ENCODE data around the gene THRAP3. TPM values are rescaled to one million over a fixed set of nuclear protein-coding genes. Genes with fewer than 3 reads are reported as not detected.

Gene THRAP3
- total RNA-seq, 1 donor from 2014 or later, result 139 TPM

- intact Hi-C loops (cut with micrococcal nuclease), result no loop called here
These were observed 63.4 kb downstream of the THRAP3 start for GRCh38 chr1:36287595-36287994.

GRCh38 chr1:36295390-36295789 is 71.1 kb downstream of the THRAP3 start:
- intact Hi-C loops (cut with micrococcal nuclease), result no loop called here

GRCh38 chr1:36297062-36297461 is 72.8 kb downstream of the THRAP3 start:
- intact Hi-C loops (cut with micrococcal nuclease), result no loop called here

- intact Hi-C loops (cut with micrococcal nuclease), result no loop called here
These were observed 74.4 kb downstream of the THRAP3 start for GRCh38 chr1:36298640-36299039.

- intact Hi-C loops (cut with micrococcal nuclease), result no loop called here
These were observed 76.3 kb downstream of the THRAP3 start for GRCh38 chr1:36300526-36300925.

- intact Hi-C loops (cut with micrococcal nuclease), result no loop called here
These were observed 77.0 kb downstream of the THRAP3 start for GRCh38 chr1:36301220-36301619.

GRCh38 chr1:36303244-36303643 is 79.0 kb downstream of the THRAP3 start:
- intact Hi-C loops (cut with micrococcal nuclease), result no loop called here

- intact Hi-C loops (cut with micrococcal nuclease), result no loop called here
These were observed 79.6 kb downstream of the THRAP3 start for GRCh38 chr1:36303650-36304360.

GRCh38 chr1:36304521-36304920 is 80.3 kb downstream of the THRAP3 start:
- intact Hi-C loops (cut with micrococcal nuclease), result no loop called here

- intact Hi-C loops (cut with micrococcal nuclease), result no loop called here
These were observed 81.0 kb downstream of the THRAP3 start for GRCh38 chr1:36304970-36305914.

- intact Hi-C loops (cut with micrococcal nuclease), result loop anchor here (1.0 to 2.0 kb wide), 3 partner anchors 63 to 114 kb away; no protein-coding TSS in a partner anchor
These were observed 81.6 kb downstream of the THRAP3 start for GRCh38 chr1:36305915-36306209.

- intact Hi-C loops (cut with micrococcal nuclease), result loop anchor here (1.0 to 2.0 kb wide), 3 partner anchors 63 to 114 kb away; no protein-coding TSS in a partner anchor
These were observed 82.1 kb downstream of the THRAP3 start, which contains the start of gene SH3D21 for GRCh38 chr1:36306210-36306901. TSS of gene SH3D21 (plus strand) at chr1:36306368. CDS start at chr1:36306421, 53 bp downstream.

- intact Hi-C loops (cut with micrococcal nuclease), result loop anchor here (1.0 to 2.0 kb wide), 7 partner anchors 16 to 158 kb away; partner anchors contain the start of genes EVA1B and TRAPPC3
These were observed 82.7 kb downstream of the THRAP3 start for GRCh38 chr1:36306902-36307456.

- intact Hi-C loops (cut with micrococcal nuclease), result loop anchor here (1.0 to 2.0 kb wide), 5 partner anchors 16 to 158 kb away; partner anchors contain the start of genes EVA1B and TRAPPC3
These were observed 83.5 kb downstream of the THRAP3 start for GRCh38 chr1:36307601-36308330.

GRCh38 chr1:36309397-36309796 is 85.2 kb downstream of the THRAP3 start:
- intact Hi-C loops (cut with micrococcal nuclease), result no loop called here

- intact Hi-C loops (cut with micrococcal nuclease), result no loop called here
These were observed 96.1 kb downstream of the THRAP3 start for GRCh38 chr1:36320291-36320761.

GRCh38 chr1:36320767-36321118 is 96.5 kb downstream of the THRAP3 start:
- intact Hi-C loops (cut with micrococcal nuclease), result no loop called here

GRCh38 chr1:36321119-36321951 is 97.1 kb downstream of the THRAP3 start:
- intact Hi-C loops (cut with micrococcal nuclease), result no loop called here

- intact Hi-C loops (cut with micrococcal nuclease), result no loop called here
These were observed 98.0 kb downstream of the THRAP3 start for GRCh38 chr1:36322041-36322785.

All from T-helper 1 cell treated with Interleukin-12 subunit alpha and Interleukin-12 subunit beta and Interleukin-4 antibody, amounts not matched to agents 30 ng/mL and 1 ng/mL, for 36 hours (primary cell).